Inferior parietal cortex (tissue), 1 donor: ENCODE results near the gene MAPKAPK2.
A peak's percentile ranks its signal among the peaks of the same experiment; 100 is the strongest.

Experiments used
- DNase-seq: peaks from one replicate; pipeline ENCODE4 v3.0.0-alpha.2; 2016; ENCODE audit errors: extremely low spot score

The MAPKAPK2 gene

DNA sequence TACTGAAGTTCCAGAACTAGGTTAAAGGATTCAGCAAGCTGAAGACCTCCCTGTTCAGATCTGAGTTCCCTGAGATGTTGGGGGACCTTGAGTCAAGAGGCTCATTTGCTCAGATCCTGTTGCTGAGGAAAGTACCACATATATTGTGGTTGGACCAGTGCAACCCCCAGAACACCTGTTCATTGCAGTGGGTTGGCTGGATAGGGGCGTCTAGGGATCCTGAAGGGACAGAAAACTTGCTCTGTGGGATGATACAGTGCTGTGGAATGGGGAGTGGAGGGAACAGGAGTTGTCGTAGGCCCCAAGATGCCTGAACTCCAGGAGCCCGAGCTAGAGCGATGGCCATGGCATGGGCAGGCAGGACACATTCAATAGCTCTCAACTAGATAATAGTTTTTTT lies 24.6 kb upstream of the MAPKAPK2 start:
- no peak for DNase-seq

GRCh38 chr1:206661161-206661820 lies 23.4 kb upstream of the MAPKAPK2 start:
- DNase-seq = no peak

- no peak for DNase-seq
These were observed 22.2 kb upstream of the MAPKAPK2 start for GRCh38 chr1:206662396-206663092.

- DNase-seq = no peak
These were observed 21.3 kb upstream of the MAPKAPK2 start for GRCh38 chr1:206663362-206663761.

- peak; percentile 85 for DNase-seq
These were observed 20.7 kb upstream of the MAPKAPK2 start for GRCh38 chr1:206663832-206664652.

DNA sequence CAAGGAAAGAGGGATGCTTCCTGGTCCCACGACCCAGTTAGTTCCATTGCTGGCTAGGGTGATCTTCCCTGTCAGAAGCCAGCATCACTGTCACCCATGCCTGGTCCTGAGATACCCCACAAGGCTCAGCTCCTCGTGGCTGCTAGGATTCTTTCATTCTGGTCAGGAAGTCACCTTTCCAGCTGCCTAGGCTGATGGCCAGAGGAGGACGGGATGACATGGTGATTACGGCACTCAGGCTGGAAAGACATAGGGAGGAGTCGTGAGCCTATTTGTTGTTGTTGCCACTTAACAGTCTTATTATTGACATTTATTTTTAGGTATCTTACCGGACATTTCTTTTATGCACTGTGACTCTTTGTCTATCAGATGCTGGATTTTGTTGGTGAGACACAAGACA lies 20.0 kb upstream of the MAPKAPK2 start:
- no peak for DNase-seq

DNA sequence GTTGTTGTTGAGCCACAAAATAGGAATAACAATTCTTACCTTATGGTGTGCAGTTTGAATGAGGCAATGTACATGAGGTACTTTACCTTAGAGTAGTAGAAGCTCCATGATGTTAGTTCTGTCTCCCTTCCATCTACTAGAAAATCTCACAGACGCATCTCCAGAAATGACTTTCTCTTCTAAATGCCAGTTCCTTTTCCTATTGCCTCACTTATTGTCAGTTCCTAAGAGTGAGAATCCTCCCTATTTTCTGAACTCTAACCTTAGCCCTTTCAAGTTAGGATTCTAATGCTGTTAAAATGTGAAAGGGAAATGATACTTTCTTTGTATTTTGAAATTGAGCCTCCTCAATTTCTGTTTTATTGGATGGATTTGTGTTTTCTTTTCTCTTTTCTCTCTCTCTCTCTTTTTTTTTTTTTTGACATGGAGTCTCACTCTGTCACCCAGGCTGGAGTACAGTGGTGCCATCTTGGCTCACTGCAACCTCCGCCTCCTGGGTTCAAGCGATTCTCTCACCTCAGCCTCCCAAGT lies 18.6 kb upstream of the MAPKAPK2 start:
- no peak for DNase-seq

DNA sequence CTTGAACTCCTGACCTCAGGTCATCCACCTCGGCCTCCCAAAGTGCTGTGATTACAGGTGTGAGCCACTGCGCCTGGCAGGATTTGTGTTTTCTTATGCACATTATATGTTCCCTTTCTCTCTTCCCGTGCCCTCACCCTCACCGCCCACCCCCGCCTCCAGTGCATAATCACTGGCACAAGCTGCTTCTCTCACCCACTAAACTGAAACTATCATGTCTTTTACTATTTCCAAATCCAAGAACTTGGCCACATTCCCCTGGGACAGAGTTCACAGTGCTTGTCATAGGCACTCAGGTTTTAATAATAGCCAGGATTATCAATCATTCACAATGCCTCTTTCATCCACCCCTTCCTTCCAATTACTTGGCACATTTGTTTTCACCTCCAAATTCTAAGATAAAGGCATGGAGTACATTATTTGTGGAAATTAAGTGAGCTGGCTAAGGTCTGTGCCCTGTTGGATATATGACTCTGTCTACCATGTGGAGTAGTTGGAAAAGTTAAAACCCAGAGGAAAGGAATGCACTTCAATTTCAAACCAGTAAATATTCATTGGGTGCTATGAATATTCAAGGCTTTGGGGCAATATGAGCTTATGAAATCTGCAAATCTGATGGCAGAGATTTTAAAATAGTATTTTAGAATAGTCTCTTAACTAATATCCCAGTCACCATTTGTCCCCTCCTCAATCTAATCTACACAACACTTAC lies 17.6 kb upstream of the MAPKAPK2 start:
- no peak for DNase-seq

DNA sequence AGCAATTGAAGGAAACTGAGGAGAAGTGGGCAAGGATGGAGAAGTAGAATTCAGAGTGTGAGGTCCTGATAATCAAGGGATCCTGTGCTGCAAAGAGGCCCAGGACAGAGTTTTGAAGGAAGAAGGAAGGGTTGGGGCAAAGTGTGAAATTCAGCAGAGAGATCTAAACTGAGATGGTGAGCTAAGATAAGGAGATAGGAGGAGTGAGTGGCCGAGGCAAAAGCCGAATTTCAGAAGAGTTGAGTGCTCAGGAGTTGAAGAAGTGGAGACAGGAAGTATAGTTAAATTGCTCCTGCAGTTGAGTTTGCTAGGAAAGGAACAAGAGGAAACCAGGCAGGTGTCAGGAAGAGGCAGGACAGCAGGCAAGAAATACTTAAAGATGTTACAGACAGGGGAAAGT lies 16.4 kb upstream of the MAPKAPK2 start:
- no peak for DNase-seq

DNA sequence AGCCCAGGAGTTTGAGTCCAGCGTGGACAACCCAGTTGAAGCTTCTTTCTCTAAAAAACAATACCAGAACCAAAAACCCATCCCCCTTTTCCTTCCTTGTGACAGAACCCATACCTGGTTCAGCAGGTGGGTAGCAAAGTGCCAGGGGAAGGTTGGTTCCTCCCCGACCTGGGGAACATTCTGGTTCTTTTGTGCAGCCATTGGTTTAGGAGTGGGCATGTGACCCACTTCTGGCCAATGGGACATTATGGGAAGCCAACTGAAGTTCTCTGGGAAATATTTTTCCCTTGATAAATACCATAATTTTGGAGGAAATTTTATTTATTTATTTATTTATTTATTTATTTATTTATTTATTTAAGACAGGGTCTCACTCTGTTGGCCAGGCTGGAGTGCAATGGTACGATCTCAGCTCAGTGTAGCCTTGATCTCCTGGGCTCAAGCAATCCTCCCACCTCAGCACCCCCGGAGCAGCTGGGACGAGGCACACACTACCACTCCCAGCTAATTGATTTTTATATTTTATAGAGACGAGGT lies 15.8 kb upstream of the MAPKAPK2 start:
- no peak for DNase-seq

GRCh38 chr1:206672011-206672688 lies 12.6 kb upstream of the MAPKAPK2 start:
- no peak for DNase-seq

DNA sequence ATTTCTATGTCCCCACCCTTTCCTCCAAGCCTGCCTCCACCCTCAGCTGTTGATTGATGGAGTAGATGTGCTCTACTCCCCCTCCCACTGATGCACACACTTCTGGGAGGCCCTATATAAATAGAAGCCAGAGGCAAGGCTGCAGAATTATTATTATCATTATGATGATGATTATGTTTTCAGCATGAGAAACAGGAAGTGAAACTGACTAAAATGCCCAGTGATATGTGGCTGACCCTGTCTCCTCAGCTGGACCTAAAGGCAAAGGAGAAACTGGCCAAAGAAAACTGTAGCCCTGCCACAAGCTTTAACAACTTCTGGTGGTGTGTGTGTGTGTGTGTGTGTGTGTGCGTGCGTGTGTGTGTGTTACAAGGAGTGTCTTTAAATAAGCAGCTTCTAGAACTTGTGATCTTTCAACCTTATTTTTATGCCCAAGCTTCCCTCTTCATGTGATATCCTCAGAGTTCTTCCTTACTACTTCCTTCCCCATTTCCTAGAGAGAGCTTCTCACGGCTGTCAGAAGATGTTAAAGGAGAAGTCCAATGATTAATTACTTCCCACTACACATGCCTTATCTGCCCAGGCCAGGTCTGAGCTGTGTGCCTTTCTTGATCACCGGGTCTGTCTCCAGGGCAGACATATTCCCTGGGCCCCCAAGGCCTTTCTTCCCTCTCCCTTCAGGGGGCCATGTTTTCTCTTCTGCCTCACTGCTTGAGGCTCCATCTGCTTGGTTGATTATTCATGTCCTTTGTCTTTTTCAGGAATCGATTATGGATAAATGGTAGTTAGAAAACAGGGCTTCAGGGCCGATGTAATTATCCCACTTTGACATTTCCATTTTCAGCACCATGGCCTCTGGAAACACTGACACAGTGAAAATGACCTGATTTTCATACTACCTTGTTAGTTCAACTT lies 11.6 kb upstream of the MAPKAPK2 start:
- DNase-seq = peak; percentile 49

- DNase-seq = no peak
These were observed 10.5 kb upstream of the MAPKAPK2 start for GRCh38 chr1:206674236-206674635.

DNA sequence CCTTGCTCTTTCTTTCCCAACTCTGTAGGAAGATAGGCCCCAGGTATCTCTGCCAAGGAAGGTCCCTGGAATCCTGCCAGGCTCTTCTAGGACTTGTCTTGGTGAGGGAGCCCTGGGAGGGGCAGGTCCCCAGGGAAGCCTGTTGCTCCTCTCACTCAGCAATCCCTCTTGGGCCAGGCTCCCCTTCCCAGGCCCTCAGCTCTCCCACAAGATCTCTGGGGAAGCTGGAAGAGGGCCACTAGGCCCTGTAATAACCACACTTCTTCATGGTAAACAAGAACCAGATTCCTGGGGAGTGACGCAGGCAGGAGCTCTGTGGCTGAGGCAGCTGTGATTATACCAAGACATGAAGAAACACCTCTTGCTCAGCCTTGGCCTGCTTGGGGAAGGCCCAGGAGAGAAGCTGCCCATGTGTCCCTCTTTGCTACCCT lies 9.9 kb upstream of the MAPKAPK2 start:
- no peak for DNase-seq

DNA sequence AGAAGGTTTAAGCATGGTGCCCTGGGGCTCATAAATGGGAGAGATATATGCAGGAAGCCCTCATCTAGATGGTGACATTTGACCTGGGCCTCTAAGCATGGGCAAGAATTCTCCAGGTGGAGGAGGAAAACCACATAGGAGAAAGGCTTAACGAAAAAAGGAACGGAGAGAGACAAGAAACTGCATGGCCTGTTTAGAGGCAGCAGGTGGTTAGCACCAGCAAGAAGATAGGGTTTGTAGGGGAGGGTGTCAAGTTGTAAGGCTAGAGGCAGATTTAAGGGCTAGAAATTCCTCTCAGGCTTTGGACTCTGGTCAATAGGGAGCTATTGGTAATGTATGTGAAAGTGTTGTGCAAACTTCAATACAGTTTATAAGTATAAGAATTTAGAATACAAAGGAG lies 8.2 kb upstream of the MAPKAPK2 start:
- no peak for DNase-seq

- DNase-seq = no peak
These were observed 6.2 kb upstream of the MAPKAPK2 start for GRCh38 chr1:206678490-206678889.

- DNase-seq = no peak
These were observed 4.9 kb upstream of the MAPKAPK2 start for GRCh38 chr1:206679738-206680211.

- no peak for DNase-seq
These were observed 4.4 kb upstream of the MAPKAPK2 start for GRCh38 chr1:206680279-206680678.

GRCh38 chr1:206681359-206681758 lies 3.3 kb upstream of the MAPKAPK2 start:
- no peak for DNase-seq

DNA sequence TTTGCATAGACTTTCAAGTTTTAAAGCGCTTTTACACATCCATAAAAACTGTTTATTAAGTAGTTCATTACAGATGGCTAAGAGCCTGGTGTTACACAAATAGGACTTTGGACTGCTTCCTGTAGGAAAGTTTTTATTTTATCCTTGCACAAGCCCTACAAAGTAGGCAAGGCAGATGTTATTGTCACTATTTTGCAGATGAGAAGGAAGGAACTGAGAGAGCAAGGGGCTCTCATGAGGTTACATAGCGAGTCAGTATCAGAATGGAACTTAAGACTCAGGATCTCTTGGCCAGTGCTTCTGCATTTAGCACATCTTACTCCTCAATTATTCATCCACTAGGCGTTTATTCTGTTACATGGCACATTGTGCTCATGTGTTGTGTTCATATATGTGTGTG lies 2.6 kb upstream of the MAPKAPK2 start:
- DNase-seq = no peak
